Neural cell (in vitro differentiated cells): Measurements from ENCODE around the gene TAAR1.

ENCODE experiments used
- CTCF ChIP-seq: fragments of 450-650 bp; IDR thresholded peaks from 2 replicates; pipeline ENCODE4 v1.5.1; 2014; ENCODE audit warnings: antibody characterized with exemption, mild to moderate bottlenecking, moderate library complexity; ENCODE audit not compliant: poor library complexity, severe bottlenecking
- EP300 ChIP-seq: fragments of 450-650 bp; conservative IDR thresholded peaks from 2 replicates; pipeline ENCODE4 v1.6.1; 2014; ENCODE audit warnings: antibody characterized with exemption, mild to moderate bottlenecking, moderate library complexity; ENCODE audit not compliant: poor library complexity, severe bottlenecking
- EZH2 ChIP-seq: fragments of 200-600, 300-800 bp; shearing (Covaris generic), sonication (generic); IDR thresholded peaks from 2 replicates; pipeline ENCODE4 v1.6.1; 2014; ENCODE audit warnings: antibody characterized with exemption, low read length, borderline replicate concordance, mild to moderate bottlenecking; ENCODE audit not compliant: insufficient read depth, poor library complexity, severe bottlenecking
- MXI1 ChIP-seq: fragments of 450-650 bp; conservative IDR thresholded peaks from 2 replicates; pipeline ENCODE4 v1.6.1; 2014; ENCODE audit warnings: antibody characterized with exemption, mild to moderate bottlenecking; ENCODE audit not compliant: poor library complexity, severe bottlenecking
- POLR2AphosphoS5 ChIP-seq: IDR thresholded peaks from 2 replicates; pipeline ENCODE4 v1.6.1; 2012
- REST ChIP-seq: IDR thresholded peaks from 2 replicates; pipeline ENCODE4 v1.6.1; 2012; ENCODE audit warnings: borderline replicate concordance
- SMC3 ChIP-seq: fragments of 450-650 bp; conservative IDR thresholded peaks from 2 replicates; pipeline ENCODE4 v1.6.1; 2014; ENCODE audit warnings: antibody characterized with exemption, mild to moderate bottlenecking, moderate library complexity; ENCODE audit not compliant: poor library complexity
- TAF1 ChIP-seq: IDR thresholded peaks from 2 replicates; pipeline ENCODE4 v1.6.1; 2012; ENCODE audit warnings: low read depth

- TF ChIP-seq CTCF (no peak), POLR2AphosphoS5 (no peak), REST (no peak), EP300 (no peak), EZH2 (no peak), SMC3 (no peak), TAF1 (no peak), MXI1 (no peak)
Measured at GRCh38 chr6:132661906-132662305, 2.9 kb upstream of the TAAR1 start.
